ACC112 (cell line): ENCODE results near the gene PIGV.
"Not testable (repeated sequence)": the region's sequence is repeated elsewhere in the genome, so short reads cannot be mapped to it uniquely, and the experiment has no call there.

Experiments used
- H2AFZ ChIP-seq: fragments of 200-600 bp; sonication (generic); one replicate; pipeline ENCODE4 v1.6.0; 2017; ENCODE audit warnings: antibody characterized with exemption, low read length; ENCODE audit not compliant: unreplicated experiment
- H3K27ac ChIP-seq: fragments of 200-600 bp; sonication (generic); 2 replicates; pipeline ENCODE4 v1.5.1; 2014; ENCODE audit warnings: low read depth, mild to moderate bottlenecking, antibody characterized with exemption, low read length, moderate library complexity
- H3K27me3 ChIP-seq: fragments of 200-600 bp; sonication (generic); 2 replicates; pipeline ENCODE4 v1.6.1; 2014; ENCODE audit warnings: mild to moderate bottlenecking, antibody characterized with exemption, low read length, moderate library complexity, mixed read lengths; ENCODE audit not compliant: insufficient read depth
- H3K36me3 ChIP-seq: fragments of 200-600 bp; sonication (generic); 2 replicates; pipeline ENCODE4 v1.6.1; 2016; ENCODE audit warnings: mild to moderate bottlenecking, antibody characterized with exemption, low read length, moderate library complexity, mixed read lengths; ENCODE audit not compliant: insufficient read depth
- H3K4me1 ChIP-seq: fragments of 200-600 bp; sonication (generic); one replicate; pipeline ENCODE4 v1.6.1; 2016; ENCODE audit warnings: low read length, mixed read lengths; ENCODE audit not compliant: insufficient read depth, unreplicated experiment, control insufficient read depth
- H3K4me3 ChIP-seq: fragments of 200-600 bp; sonication (generic); 2 replicates; pipeline ENCODE4 v1.5.1; 2014; ENCODE audit warnings: mild to moderate bottlenecking, low read depth, low read length
- H3K79me2 ChIP-seq: fragments of 200-600 bp; sonication (generic); one replicate; pipeline ENCODE4 v1.6.0; 2016; ENCODE audit warnings: low read length; ENCODE audit not compliant: control insufficient read depth, unreplicated experiment, insufficient read depth

Gene PIGV

DNA sequence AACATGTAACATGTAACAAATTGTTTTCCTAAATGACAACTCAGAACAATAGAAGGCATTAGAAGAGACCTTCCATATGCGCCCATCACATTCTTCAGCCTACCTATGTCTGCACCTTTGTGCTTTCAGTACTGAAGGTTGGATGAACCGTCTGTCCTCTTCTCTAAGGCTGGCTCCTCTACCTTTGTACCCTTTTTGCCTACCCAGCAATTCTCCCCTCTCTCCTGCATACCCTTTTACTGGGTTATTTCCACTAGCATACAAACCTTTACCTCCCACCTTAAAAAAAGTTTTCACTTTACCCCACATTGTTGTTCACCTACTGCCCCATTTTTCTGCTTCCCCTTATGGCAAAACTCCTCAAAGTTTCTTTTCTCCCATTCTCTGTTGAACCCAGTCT, 5.2 kb downstream of the PIGV start:
- Histone ChIP-seq H3K27me3 (no peaks in the 10 kb centered on the region), H3K36me3 (no peaks in the 10 kb centered on the region), H3K79me2 (no peaks in the 10 kb centered on the region), H3K27ac (no peak overlapping the region), H3K4me3 (no peak overlapping the region), H3K4me1 (peaks cover 16% of the 10 kb centered on the region), H2AFZ (no peak overlapping the region)

DNA sequence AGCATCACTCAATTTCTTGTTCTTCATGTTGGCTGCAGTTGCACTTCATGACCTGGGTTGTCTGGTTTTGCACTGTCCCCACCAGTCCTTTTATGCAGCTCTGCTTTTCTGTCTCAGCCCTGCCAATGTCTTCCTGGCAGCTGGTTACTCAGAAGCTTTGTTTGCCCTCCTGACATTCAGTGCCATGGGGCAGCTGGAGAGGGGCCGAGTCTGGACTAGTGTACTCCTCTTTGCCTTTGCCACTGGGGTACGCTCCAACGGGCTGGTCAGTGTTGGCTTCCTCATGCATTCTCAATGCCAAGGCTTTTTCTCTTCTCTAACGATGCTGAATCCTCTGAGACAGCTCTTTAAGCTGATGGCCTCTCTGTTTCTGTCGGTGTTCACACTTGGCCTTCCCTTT, 6.6 kb downstream of the PIGV start:
- Histone ChIP-seq H3K36me3 (no peaks in the 10 kb centered on the region), H2AFZ (no peak overlapping the region), H3K4me3 (no peak overlapping the region), H3K79me2 (no peaks in the 10 kb centered on the region), H3K27me3 (no peaks in the 10 kb centered on the region), H3K4me1 (peaks cover 22% of the 10 kb centered on the region), H3K27ac (no peak overlapping the region)

DNA sequence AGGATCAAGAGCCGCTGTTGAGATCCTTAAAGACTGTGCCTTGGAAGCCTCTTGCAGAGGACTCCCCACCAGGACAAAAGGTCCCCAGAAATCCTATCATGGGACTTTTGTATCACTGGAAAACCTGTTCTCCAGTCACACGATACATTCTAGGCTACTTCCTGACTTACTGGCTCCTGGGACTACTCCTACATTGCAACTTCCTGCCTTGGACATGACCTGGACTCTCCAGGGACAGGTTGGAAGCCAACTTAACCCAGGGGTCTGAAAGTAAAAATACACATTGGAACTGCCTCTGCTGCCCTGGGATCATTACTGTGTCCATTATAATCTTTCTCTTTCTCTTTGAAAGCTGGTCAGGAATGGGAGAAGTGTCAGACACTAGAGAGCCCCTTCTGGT, 9.9 kb downstream of the PIGV start:
- Histone ChIP-seq H3K36me3 (no peaks in the 10 kb centered on the region), H2AFZ (no peak overlapping the region), H3K79me2 (no peaks in the 10 kb centered on the region), H3K27me3 (no peaks in the 10 kb centered on the region), H3K27ac (peak overlapping the region; percentile 15; the same call in 1 of the 2 replicates), H3K4me1 (peaks cover 26% of the 10 kb centered on the region), H3K4me3 (no peak overlapping the region)

DNA sequence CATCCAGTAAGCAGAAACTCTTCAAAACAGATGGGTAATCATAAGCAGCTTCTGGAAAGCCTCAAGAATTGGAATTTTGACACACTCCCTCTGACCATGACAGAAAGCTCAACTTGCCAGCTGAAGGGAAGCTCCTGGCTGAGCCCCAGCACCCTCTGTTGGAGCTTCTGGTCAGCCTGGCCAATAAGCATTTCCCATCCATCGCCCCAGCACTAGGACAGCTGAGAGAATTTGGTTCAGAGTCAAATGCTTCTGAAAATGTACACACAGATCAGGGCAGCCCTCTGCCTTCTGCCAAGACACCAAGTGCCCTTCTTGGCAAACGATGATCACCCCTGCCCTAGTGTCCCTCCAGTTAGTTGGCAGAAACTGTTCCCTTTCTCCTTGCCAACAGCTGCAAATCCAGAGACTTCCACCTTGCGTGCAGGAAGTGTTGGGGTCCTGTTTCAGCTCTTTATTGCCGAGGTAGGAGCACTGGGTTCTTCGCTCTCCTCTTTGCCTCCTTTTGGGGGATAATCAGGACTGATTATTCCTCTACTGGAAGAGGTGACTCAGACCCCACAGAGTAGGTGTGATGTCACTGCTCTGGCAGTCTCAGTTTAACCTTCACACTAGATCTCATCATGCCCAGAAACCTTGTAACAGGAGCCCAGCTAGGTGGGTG, 11.9 kb downstream of the PIGV start:
- Histone ChIP-seq H2AFZ (peak overlapping the region; percentile 59), H3K4me1 (peaks cover 26% of the 10 kb centered on the region), H3K27me3 (no peaks in the 10 kb centered on the region), H3K27ac (peak overlapping the region; percentile 82), H3K4me3 (peak overlapping the region; percentile 49), H3K79me2 (no peaks in the 10 kb centered on the region), H3K36me3 (no peaks in the 10 kb centered on the region)

DNA sequence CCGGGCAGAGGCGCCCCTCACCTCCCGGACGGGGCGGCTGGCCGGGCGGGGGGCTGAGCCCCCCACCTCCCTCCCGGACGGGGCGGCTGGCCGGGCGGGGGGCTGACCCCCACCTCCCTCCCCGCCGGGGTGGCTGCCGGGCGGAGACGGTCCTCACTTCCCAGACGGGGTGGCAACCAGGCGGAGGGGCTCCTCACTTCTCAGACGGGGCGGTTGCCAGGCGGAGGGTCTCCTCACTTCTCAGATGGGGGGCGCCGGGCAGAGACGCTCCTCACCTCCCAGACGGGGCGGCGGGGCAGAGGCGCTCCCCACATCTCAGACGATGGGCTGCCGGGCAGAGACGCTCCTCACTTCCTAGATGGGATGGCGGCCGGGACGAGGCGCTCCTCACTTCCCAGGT, 16.2 kb downstream of the PIGV start:
- H3K4me1 ChIP-seq: peaks cover 16% of the 10 kb centered on the region
- not testable (repeated sequence) for H2AFZ ChIP-seq

DNA sequence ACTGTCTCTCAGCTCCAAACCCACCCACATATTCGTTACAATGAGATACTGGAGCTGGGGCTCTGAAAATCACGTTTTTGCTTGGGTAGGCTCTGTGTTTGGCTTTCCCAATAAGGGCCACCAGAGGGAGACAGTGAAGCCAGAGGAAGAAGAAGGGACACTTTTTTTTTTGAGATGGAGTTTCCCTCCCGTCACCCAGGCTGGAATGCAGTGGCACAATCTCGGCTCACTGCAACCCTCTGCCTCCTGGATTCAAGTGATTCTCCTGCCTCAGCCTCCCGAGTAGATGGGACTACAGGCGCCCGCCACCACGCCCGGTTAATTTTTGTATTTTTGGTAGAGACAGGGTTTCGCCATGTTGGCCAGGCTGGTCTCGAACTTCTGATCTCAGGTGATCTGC, 22.4 kb downstream of the PIGV start:
- not testable (repeated sequence) for H3K36me3 ChIP-seq, H3K4me3 ChIP-seq, H3K27me3 ChIP-seq, H3K4me1 ChIP-seq, H2AFZ ChIP-seq, H3K27ac ChIP-seq, H3K79me2 ChIP-seq

More for the DNA sequence above, 16.2 kb downstream of the PIGV start:
- H3K27ac ChIP-seq, H3K27me3 ChIP-seq, H3K4me3 ChIP-seq, H3K79me2 ChIP-seq, H3K36me3 ChIP-seq: not testable (repeated sequence)

DNA sequence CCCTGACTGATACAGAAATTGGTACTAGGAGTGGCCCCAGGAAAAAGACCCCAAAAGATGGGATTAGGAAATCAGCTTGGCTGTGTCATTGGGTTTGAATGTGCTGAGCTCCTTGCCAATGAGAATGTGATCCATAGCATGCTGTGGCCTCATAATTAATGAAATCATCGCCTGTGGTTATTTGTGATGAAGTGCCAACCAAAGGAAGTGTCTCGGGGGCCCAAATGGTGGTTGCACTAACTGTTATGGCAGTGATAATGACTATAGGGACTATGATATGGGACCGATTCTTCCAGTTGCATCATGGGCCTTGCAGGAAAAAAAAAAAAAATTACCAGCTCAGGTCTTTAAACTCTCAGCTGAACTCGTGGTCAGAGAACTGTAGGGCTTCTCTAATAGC, 23.3 kb downstream of the PIGV start:
- Histone ChIP-seq H3K4me1 (no peaks in the 10 kb centered on the region), H3K79me2 (no peaks in the 10 kb centered on the region)

DNA sequence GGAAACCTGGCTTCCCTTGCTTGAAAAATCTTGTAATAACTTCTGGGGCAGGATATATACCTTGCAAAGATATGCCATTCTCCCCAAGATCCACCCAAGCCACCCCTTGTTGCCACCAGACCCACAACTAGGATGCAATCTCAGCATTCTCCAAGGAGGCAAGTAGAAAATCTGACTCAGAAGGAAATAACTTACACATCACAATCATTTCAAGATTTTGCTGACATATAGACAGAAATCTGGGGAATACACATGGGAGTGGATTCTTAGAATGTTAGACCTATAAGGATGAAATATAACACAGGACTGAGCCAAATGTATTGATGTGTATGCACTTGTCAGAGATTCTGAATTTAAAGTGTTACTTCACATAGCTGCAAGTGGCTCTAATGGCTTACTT, 24.0 kb downstream of the PIGV start:
- H2AFZ ChIP-seq: no peak overlapping the region
- H3K79me2 ChIP-seq: no peaks in the 10 kb centered on the region
- no peaks in the 10 kb centered on the region for H3K27me3 ChIP-seq
- H3K4me3 ChIP-seq: no peak overlapping the region
- H3K4me1 ChIP-seq: no peaks in the 10 kb centered on the region
- no peak overlapping the region for H3K27ac ChIP-seq
- H3K36me3 ChIP-seq: no peaks in the 10 kb centered on the region

More for the DNA sequence above, 23.3 kb downstream of the PIGV start:
- Histone ChIP-seq H3K36me3 (no peaks in the 10 kb centered on the region), H3K27ac (no peak overlapping the region), H3K4me3 (no peak overlapping the region), H3K27me3 (no peaks in the 10 kb centered on the region), H2AFZ (no peak overlapping the region)

DNA sequence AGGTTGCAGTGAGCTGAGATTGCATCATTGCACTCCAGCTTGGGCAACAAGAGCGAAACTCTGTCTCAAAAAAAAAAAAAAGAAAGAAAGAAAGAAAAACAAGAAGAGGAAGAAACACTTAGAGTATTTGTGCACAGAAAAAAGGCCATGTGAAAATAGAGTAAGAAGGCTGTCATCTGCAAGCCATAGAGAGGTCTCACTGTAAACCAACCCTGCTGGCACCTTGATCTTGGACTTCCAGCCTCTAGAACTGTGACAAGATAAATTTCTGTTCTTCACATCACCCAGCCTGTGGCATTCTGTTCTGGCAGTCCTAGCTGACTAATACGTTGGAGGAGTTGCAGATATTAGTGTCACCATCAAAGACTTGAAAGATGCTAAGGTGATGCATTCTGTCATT, 26.6 kb downstream of the PIGV start:
- Histone ChIP-seq H3K4me1 (no peaks in the 10 kb centered on the region), H3K4me3 (no peak overlapping the region), H3K27me3 (no peaks in the 10 kb centered on the region), H3K79me2 (no peaks in the 10 kb centered on the region), H2AFZ (no peak overlapping the region), H3K36me3 (no peaks in the 10 kb centered on the region), H3K27ac (no peak overlapping the region)

DNA sequence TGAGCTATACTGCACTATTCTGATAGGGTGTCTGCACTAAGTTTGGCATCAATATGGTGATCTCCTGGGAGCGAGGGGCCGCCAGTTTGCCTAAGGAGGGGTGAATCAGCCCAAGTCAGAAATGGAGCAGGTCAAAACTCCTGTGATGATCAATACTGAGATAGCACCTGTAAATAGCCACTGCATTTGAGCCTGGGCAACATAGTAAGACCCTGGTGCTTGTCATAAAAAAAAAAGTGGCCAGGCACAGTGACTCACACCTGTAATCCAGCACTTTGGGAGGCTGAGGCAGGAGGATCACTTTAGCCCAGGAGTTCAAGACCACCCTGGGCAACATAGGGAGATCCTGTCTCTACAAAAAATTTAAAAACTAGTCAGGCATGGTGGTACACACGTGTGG, 27.1 kb downstream of the PIGV start:
- Histone ChIP-seq H3K27ac (no peak overlapping the region), H3K4me3 (no peak overlapping the region), H2AFZ (no peak overlapping the region), H3K27me3 (no peaks in the 10 kb centered on the region), H3K36me3 (no peaks in the 10 kb centered on the region), H3K4me1 (no peaks in the 10 kb centered on the region), H3K79me2 (no peaks in the 10 kb centered on the region)

DNA sequence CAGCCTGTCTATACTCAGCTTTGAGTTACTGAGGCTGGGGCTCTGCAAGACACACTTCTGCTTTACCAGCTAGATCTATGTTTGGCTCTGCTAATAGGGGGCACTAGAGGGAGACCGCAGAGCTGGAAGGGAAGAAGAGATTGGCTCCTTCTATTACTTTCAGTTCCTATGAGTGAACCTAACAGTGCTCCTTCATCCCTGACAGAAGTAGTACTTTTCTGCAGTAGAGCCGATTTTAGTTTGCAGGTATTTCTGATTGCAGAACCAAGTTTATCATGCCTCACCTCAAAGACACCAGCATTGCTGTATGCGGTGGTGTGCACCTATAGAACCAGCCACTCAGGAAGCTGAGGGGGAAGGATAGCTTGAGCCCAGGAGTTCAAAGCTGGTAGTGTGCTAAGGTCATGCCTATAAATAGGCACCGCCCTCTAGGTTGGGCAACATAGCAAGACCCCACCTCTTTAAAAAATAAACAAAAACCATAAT, 33.1 kb downstream of the PIGV start:
- no peak overlapping the region for H2AFZ ChIP-seq
- H3K27ac ChIP-seq: no peak overlapping the region
- no peaks in the 10 kb centered on the region for H3K27me3 ChIP-seq
- H3K4me1 ChIP-seq: peaks cover 1% of the 10 kb centered on the region
- H3K4me3 ChIP-seq: no peak overlapping the region
- H3K79me2 ChIP-seq: no peaks in the 10 kb centered on the region
- no peaks in the 10 kb centered on the region for H3K36me3 ChIP-seq
